K562 (cell line): ENCODE results near the gene RALY. TPM values are rescaled to one million over a fixed set of nuclear protein-coding genes. Genes with fewer than 3 reads are reported as not detected.

Source experiments
- BRD9 ChIP-seq: fragments of 450-650 bp; IDR thresholded peaks from 2 replicates; pipeline ENCODE4 v1.6.1; 2018; ENCODE audit warnings: low read depth; ENCODE audit not compliant: partially characterized antibody
- E2F3 ChIP-seq: fragments of 250-450 bp; sonication (Bioruptor Pico); IDR thresholded peaks from 2 replicates; pipeline ENCODE4 v1.4.0; 2020; ENCODE audit warnings: mild to moderate bottlenecking
- FOSL1 ChIP-seq: fragments of 200-800 bp; sonication (Bioruptor generic); conservative IDR thresholded peaks from 2 replicates; pipeline ENCODE4 v1.6.1; 2016; ENCODE audit warnings: missing genetic modification characterization, missing compliant biosample characterization
- GTF2E2 ChIP-seq: fragments of 200-800 bp; sonication (Bioruptor generic); IDR thresholded peaks from 2 replicates; pipeline ENCODE4 v1.6.1; 2016; ENCODE audit warnings: missing genetic modification characterization, missing compliant biosample characterization
- GTF3C2 ChIP-seq: IDR thresholded peaks from 3 replicates; pipeline ENCODE4 v1.6.1; 2011; ENCODE audit warnings: borderline replicate concordance, mild to moderate bottlenecking, moderate library complexity; ENCODE audit not compliant: insufficient read length; ENCODE audit errors: extremely low read depth
- HOMEZ ChIP-seq: fragments of 250-450 bp; sonication (Bioruptor Pico); IDR thresholded peaks from 2 replicates; pipeline ENCODE4 v1.4.0; 2020; ENCODE audit warnings: mild to moderate bottlenecking, moderate library complexity
- KLF16 ChIP-seq: IDR thresholded peaks from 2 replicates; pipeline ENCODE4 v1.6.1; 2016; ENCODE audit warnings: antibody characterized with exemption
- PHB ChIP-seq: fragments of 250-450 bp; sonication (Bioruptor Pico); IDR thresholded peaks from 2 replicates; pipeline ENCODE4 v1.5.0; 2021
- RB1 ChIP-seq: fragments of 450-650 bp; IDR thresholded peaks from 2 replicates; pipeline ENCODE4 v1.6.1; 2017; ENCODE audit warnings: low read depth, mild to moderate bottlenecking
- RERE ChIP-seq: sonication (generic); formaldehyde crosslinking; IDR thresholded peaks from 2 replicates; pipeline ENCODE4 v1.8.0; 2023; ENCODE audit warnings: missing genetic modification reagents, mild to moderate bottlenecking, borderline replicate concordance
- SOX6 ChIP-seq: fragments of 450-650 bp; IDR thresholded peaks from 2 replicates; pipeline ENCODE4 v1.6.1; 2014; ENCODE audit warnings: mild to moderate bottlenecking
- TSC22D4 ChIP-seq: fragments of 450-650 bp; IDR thresholded peaks from 2 replicates; pipeline ENCODE4 v1.6.1; 2016; ENCODE audit warnings: missing genetic modification characterization, missing biosample characterization, control low read depth
- XRCC4 ChIP-seq: IDR thresholded peaks from one replicate; pipeline ENCODE4 v1.6.1; 2011; ENCODE audit not compliant: insufficient read depth, insufficient read length; ENCODE audit errors: extremely low read depth
- YY1 ChIP-seq, 3 experiments: IDR thresholded peaks; 2 replicates each; pipeline ENCODE4 v1.6.1; 2011; ENCODE audit warnings: low read length in 2 of 3, mild to moderate bottlenecking in 2 of 3, moderate library complexity in 2 of 3, borderline replicate concordance in 1 of 3, control low read depth in 1 of 3, low read depth in 1 of 3; ENCODE audit not compliant: insufficient read depth in 3 of 3, insufficient replicate concordance in 2 of 3, control insufficient read depth in 1 of 3, insufficient read length in 1 of 3; ENCODE audit errors: extremely low read depth in 1 of 3
- ZKSCAN8 ChIP-seq: fragments of 200-800 bp; sonication (Bioruptor generic); IDR thresholded peaks from 2 replicates; pipeline ENCODE4 v1.6.1; 2016; ENCODE audit warnings: missing genetic modification characterization, missing compliant biosample characterization
- polyA plus RNA-seq, 8 experiments: library from polyadenylated mRNA; depleted of rRNA in 4 of 8; stranded (reverse) in 5 of 8; unstranded in 3 of 8; fragments of >200 nt; fragmentation: Nextera tagmentation in 2 of 8; fragmentation: Illumina TruSeq in 1 of 8; extraction: Ambion mirVana in 2 of 8; extraction: Trizol in 1 of 8; gene quantifications; 2 replicates each; pipeline versions ENCODE4 v1.2.1 to v1.2.3, GENCODE V29; 2011 to 2014; ENCODE audit warnings: inconsistent platforms in 1 of 8, missing spikeins in 1 of 8
- total RNA-seq, 7 experiments: library from RNA; depleted of rRNA in 6 of 7; stranded (reverse); fragments of >200 nt in 6 of 7; fragmentation: Illumina TruSeq in 2 of 7; extraction: Trizol in 2 of 7; gene quantifications; 2 replicates each; pipeline versions ENCODE4 v1.2.1 to v1.2.3, GENCODE V29; 2011 to 2021; ENCODE audit warnings: low replicate concordance in 1 of 7

Gene RALY
- total and polyA plus RNA-seq, 9 of the 15 experiments (the other 6 are each of a cell fraction or from before 2014, with no cell fraction given), result 0.80 to 207 (median 128) TPM

GRCh38 chr20:33993576-33994221, at the start of gene RALY (continued):
- no peak for TF ChIP-seq XRCC4
- TF ChIP-seq YY1 (IDR thresholded peaks at IDR 0.05; ENCODE audit: borderline replicate concordance in 1 of 3, control insufficient read depth in 1 of 3, extremely low read depth in 1 of 3, insufficient read depth in 3 of 3, insufficient read length in 1 of 3, insufficient replicate concordance in 2 of 3, low read depth in 1 of 3, low read length in 2 of 3), result peak in 1 of 3 experiments; percentile 14
- no peak for TF ChIP-seq FOSL1 (tag)
- TF ChIP-seq HOMEZ, result no peak
- peak; percentile 82; the same call in 1 of the 2 replicates for TF ChIP-seq E2F3
- no peak for TF ChIP-seq GTF2E2 (tag)
- no peak for TF ChIP-seq KLF16
- TF ChIP-seq TSC22D4 (tag), result no peak
- no peak for TF ChIP-seq RERE (CRISPR knock-in tag)
- no peak for TF ChIP-seq ZKSCAN8 (CRISPR knock-in tag)
- TF ChIP-seq BRD9, result no peak
- peak; percentile 50 for TF ChIP-seq SOX6
- no peak for TF ChIP-seq GTF3C2
- TF ChIP-seq RB1, result peak; percentile 86
- no peak for TF ChIP-seq PHB (CRISPR knock-in tag)
